ENCODE measurements around the gene NTM. TPM values are rescaled to one million over a fixed set of nuclear protein-coding genes. Genes with fewer than 3 reads are reported as not detected.

Gene NTM
- total RNA-seq, 1 donor from 2014 or later: 3.4 TPM

- intact Hi-C loops (cut with DNase I): no loop called here
- DNase-seq (ENCODE audit: low spot score): no peak
These were observed 872.2 kb downstream of the NTM start for GRCh38 chr11:132242632-132243031.

- intact Hi-C loops (cut with DNase I): no loop called here
- DNase-seq (ENCODE audit: low spot score): no peak
These were observed 874.4 kb downstream of the NTM start for GRCh38 chr11:132244846-132245245.

DNA sequence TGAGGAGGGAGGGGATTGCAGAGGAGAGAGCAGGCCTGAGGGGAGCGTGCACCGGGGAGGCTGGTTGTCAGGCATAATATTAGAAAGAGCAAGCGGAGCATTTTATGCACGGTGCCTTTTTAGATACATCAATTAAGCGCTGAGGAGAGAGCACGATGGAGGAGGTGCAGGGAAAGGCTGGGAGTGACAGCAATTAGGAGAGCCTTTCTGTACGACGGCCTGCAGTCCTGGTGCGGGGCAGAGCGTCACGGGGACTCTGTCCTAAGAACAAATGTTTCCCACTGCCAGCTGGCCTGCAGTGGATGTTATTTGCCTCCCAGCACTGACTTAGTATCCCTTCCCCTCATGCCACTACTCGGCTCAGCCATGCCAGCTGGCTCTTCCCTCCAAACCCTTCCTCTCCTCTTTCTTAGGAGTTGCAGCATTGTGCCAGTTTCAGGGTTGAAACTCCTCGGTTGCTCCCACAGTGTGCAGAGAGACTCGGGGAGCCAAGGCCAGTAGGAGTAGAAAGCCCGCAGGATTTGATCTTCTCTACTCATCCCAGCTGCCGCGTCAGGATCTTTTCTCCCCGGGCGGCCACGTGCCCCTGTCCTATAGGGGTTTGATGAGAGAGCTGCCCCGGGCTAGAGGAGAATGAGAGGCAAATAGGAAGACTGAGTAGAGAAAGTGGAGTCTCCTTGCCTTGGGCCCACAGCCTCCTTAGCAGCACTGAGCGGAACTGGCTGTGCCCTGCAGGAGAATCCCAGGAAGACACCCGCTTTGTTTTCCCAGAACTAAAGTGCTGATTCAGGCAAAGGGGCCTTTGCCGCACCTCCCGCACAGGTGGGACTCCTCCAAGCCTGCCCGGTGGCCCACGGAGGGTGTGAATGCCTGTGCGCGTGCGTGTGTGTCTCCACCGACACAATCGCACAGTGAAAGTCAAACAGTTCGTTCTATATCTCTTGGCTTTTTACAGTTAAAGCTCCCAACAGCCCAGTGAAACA, 875.3 kb downstream of the NTM start:
- DNase-seq (ENCODE audit: low spot score): no peak
- intact Hi-C loops (cut with DNase I): no loop called here

- DNase-seq (ENCODE audit: low spot score): no peak
- intact Hi-C loops (cut with DNase I): no loop called here
These were observed 878.2 kb downstream of the NTM start for GRCh38 chr11:132248580-132248979.

DNA sequence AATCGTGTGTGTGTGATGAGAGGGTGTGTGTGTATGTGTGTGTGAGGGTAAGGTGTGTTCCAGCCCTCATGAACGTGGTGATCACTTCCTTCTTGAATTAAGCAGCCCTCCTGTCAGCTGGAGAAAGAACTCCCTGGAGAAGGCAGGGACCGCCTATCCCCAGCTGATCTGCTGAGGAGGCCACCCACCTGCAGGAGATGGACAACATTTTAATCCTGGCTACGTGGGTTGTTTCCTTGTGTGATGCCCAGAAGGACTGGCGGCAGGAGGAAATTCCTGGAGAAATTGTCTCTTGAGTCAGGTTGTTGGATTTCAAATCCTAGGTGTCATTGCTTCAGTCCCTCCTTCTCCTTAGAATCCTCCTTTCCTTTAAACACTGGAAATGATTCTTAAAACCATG, 878.8 kb downstream of the NTM start:
- DNase-seq (ENCODE audit: low spot score): no peak
- intact Hi-C loops (cut with DNase I): no loop called here

- no peak for DNase-seq (ENCODE audit: low spot score)
- intact Hi-C loops (cut with DNase I): no loop called here
These were observed 880.6 kb downstream of the NTM start for GRCh38 chr11:132251061-132251460.

DNA sequence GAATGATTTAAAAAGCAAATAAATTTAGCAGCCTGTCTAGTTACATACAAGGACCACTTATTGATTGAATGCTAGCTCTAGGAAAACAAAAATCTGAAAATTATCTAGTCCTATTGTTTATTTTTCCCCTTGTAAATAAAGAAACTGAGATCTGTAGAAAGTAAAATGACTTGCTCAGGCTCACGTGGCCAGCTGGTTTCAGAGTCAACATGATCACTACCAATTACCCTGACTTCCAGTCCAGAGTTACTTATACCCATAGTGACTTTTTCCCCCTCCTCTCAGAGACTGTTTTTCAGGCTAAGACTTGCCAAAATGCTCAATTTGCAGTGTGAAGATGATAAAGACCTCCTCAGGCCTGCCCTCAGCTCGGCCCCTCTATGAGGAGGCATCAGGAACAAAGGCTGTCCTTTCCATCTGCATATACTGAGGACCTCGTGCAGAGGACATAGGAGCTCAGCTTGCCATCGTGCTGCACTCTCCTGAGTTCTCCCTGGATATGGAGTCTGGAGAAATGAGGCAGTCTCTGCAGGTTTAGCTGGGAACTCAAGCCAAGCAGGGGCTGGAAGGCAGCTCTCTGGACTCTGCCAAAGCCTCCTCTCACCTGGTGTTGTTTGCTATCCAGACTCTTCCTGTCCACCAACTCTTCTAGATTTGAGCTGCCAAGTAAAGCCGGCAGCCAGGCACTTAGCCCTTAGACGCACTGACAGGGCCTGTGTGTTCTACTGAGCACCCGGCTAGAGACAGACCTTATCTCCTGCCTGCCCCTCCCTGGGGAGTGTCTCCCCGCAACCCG, 883.3 kb downstream of the NTM start:
- intact Hi-C loops (cut with DNase I): no loop called here
- no peak for DNase-seq (ENCODE audit: low spot score)

DNA sequence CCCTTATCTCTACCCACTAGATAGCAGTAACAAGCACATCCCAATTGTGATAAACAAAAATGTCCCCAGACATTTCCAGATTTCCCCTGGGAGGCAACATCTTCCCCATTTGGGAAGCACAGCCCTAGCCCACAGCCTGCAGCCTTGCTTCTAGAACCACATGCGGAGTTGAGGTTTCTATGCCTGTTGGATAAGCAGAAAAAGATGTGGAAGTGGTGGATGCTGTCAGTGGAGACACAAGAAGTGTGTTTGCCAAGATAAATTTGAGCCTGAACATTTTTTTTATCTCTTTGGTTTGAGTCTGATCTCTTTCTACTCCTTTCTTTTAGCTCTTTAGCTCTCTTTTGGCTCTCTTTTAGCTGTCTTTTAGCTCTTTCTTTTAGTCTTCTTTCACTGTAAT, 884.5 kb downstream of the NTM start:
- no peak for DNase-seq (ENCODE audit: low spot score)
- intact Hi-C loops (cut with DNase I): no loop called here

- intact Hi-C loops (cut with DNase I): no loop called here
- DNase-seq (ENCODE audit: low spot score): no peak
These were observed 886.3 kb downstream of the NTM start for GRCh38 chr11:132256528-132257279.

GRCh38 chr11:132257871-132258270, 887.5 kb downstream of the NTM start:
- intact Hi-C loops (cut with DNase I): no loop called here
- DNase-seq (ENCODE audit: low spot score): no peak

DNA sequence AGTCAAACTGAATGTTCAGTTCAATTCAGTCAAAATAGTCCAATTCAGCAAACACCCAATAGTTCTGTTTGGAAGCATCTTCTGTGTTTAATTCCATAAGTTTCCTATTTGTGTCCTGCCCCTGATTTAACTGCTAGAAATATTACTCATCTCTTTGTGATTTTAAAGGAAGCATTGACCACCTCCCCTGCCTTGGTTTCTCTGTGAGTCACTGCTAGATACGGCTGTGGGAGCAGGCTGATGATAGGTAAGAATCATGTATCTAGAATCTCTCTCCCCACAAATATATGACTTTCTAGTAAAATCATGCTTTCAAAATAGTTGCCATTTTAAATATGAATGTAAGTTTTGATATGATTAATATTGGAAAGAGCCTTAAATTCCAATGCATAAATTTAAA, 888.5 kb downstream of the NTM start:
- DNase-seq (ENCODE audit: low spot score): no peak
- intact Hi-C loops (cut with DNase I): no loop called here

GRCh38 chr11:132260636-132261035, 890.2 kb downstream of the NTM start:
- intact Hi-C loops (cut with DNase I): no loop called here
- DNase-seq (ENCODE audit: low spot score): no peak

GRCh38 chr11:132263241-132263640, 892.8 kb downstream of the NTM start:
- no peak for DNase-seq (ENCODE audit: low spot score)
- intact Hi-C loops (cut with DNase I): no loop called here

DNA sequence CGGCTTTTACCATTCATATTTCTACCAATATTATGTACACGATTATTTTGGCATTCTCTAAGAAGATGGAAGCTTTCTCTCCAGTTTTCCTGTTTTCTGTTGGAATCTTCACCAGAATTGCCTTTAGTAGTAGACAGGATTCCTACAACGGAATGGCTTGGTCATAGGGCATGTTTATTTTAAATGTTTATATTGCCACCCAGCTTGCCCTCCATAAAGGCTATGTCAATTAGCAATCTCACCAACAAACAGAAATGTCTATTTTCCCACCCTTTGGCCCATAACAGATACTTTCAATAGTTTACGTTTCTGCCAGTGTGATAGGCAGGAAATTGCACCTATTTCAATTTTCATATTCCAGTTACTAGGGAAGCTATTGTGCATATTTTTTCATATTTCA, 893.5 kb downstream of the NTM start:
- DNase-seq (ENCODE audit: low spot score): no peak
- intact Hi-C loops (cut with DNase I): no loop called here

DNA sequence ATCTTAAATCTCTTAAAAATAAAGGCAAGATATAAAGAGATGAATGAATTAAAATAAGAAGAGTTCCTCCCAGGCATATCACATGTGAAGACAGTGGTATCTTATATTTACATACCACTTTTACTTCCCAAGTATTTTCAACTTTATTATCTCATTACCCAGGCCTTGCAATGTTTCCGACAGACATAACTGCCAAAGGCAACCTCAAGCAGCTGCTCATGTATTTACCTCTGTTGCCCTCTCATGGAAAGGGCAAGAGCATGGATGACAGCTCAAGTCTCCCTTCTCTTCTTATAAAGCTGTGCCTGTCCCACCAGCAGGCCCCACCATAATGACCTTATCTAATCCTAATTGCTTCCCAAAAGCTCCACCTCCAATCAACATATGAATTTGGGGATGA, 894.2 kb downstream of the NTM start:
- DNase-seq (ENCODE audit: low spot score): no peak
- intact Hi-C loops (cut with DNase I): no loop called here

DNA sequence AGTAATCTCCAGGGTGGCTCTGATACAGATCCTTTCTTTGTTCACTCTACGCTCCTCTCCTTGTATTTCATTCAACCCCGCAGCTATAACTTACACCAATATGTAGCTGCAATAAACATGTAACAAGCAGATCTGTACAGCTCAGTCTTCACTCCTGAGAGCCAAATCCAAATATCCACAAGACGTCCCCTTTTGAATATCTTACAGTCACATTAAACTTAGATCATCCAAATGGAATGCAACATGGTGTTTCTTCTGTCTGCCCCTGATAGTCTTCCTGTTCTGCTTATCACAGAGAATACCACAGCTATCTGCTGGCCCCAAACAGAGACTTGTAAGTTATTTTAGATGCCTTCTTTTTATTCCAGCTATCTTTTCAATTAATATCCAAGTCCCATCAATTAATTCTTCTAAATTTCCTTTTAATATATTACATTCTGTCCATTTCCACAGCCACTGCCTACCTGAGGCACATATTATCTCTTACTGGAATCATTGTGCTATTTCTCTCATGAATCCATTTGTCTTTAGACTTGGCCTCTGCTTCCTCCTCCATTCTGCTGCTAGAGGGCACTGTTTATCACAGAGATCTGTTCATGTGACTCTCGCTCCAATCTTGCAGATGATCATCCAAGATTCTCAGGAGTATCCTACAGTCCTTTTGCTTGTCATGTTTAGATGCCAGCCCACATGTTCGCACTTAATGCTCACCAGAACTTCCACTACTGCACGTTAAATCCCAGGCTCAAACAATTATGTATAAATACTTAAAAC, 908.6 kb downstream of the NTM start:
- intact Hi-C loops (cut with DNase I): no loop called here
- DNase-seq (ENCODE audit: low spot score): no peak

- no peak for DNase-seq (ENCODE audit: low spot score)
- intact Hi-C loops (cut with DNase I): no loop called here
These were observed 913.6 kb downstream of the NTM start for GRCh38 chr11:132284048-132284447.

DNA sequence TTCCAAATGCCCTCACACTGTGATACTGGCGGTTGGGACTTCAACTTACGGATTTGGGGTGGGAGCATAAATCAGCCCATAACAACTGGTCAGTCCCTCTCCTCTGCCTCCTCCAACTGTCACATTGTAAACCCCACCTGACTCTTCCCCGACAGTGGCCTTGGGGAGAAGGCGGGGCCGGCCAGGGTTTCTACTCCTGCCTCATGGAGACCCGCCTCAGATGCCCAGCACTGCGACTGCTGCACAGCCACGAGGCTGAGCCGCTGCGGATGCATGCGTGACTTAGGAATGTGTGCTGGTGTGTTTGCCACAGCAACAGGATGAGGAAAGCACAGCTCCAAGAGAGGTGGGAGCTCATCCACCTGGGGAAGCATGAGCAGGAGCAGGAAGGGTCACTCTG, 914.2 kb downstream of the NTM start:
- intact Hi-C loops (cut with DNase I): no loop called here

GRCh38 chr11:132285631-132286030, 915.2 kb downstream of the NTM start:
- intact Hi-C loops (cut with DNase I): no loop called here
- DNase-seq (ENCODE audit: low spot score): no peak

More for the DNA sequence above, 914.2 kb downstream of the NTM start:
- no peak for DNase-seq (ENCODE audit: low spot score)
